SK-N-SH treated with all-trans-retinoic acid at 6 μM for 48 hours (cell line): ENCODE data around the gene CYB5A.

Source experiments
- ATAC-seq: fragments of 200-7000 bp; cut with Tn5 transposase; 3 replicates; pipeline ENCODE4 v1.9.1; 2020; ENCODE audit warnings: mild to moderate bottlenecking, moderate library complexity
- ARNTL ChIP-seq: fragments of 450-650 bp; formaldehyde crosslinking; IDR thresholded peaks from 2 replicates; pipeline ENCODE4 v1.5.0; 2020; ENCODE audit warnings: low read depth, mild to moderate bottlenecking, moderate library complexity, borderline replicate concordance
- CSDC2 ChIP-seq: fragments of 250-450 bp; sonication (Bioruptor Pico); IDR thresholded peaks from 2 replicates; pipeline ENCODE4 v1.5.0; 2020; ENCODE audit warnings: mild to moderate bottlenecking, moderate library complexity
- ESRRG ChIP-seq: fragments of 250-450 bp; sonication (Bioruptor Pico); IDR thresholded peaks from 2 replicates; pipeline ENCODE4 v1.6.1; 2021; ENCODE audit warnings: mild to moderate bottlenecking
- GLIS3 ChIP-seq: fragments of 250-450 bp; sonication (Bioruptor Pico); IDR thresholded peaks from 2 replicates; pipeline ENCODE4 v1.5.0; 2020; ENCODE audit warnings: mild to moderate bottlenecking, moderate library complexity
- ISL1 ChIP-seq: fragments of 250-450 bp; sonication (Bioruptor Pico); IDR thresholded peaks from 2 replicates; pipeline ENCODE4 v2.1.2; 2022; ENCODE audit warnings: mild to moderate bottlenecking, moderate library complexity
- OSR1 ChIP-seq: fragments of 250-450 bp; sonication (Bioruptor Pico); IDR thresholded peaks from 2 replicates; pipeline ENCODE4 v1.8.0; 2022; ENCODE audit warnings: moderate library complexity, mild to moderate bottlenecking, inconsistent platforms
- RARB ChIP-seq: fragments of 250-450 bp; sonication (Bioruptor Pico); IDR thresholded peaks from 2 replicates; pipeline ENCODE4 v1.8.0; 2021; ENCODE audit warnings: mild to moderate bottlenecking, moderate library complexity
- TCF4 ChIP-seq: fragments of 250-450 bp; sonication (Bioruptor Pico); IDR thresholded peaks from 2 replicates; pipeline ENCODE4 v1.8.0; 2021; ENCODE audit warnings: mild to moderate bottlenecking, moderate library complexity, borderline replicate concordance
- TOX ChIP-seq: fragments of 250-450 bp; sonication (Bioruptor Pico); IDR thresholded peaks from 2 replicates; pipeline ENCODE4 v1.8.0; 2021; ENCODE audit warnings: mild to moderate bottlenecking, moderate library complexity, borderline replicate concordance
- ZC3H10 ChIP-seq: fragments of 250-450 bp; sonication (Bioruptor Pico); IDR thresholded peaks from 2 replicates; pipeline ENCODE4 v1.5.1; 2021; ENCODE audit warnings: mild to moderate bottlenecking, moderate library complexity
- ZFP3 ChIP-seq: fragments of 250-450 bp; sonication (Bioruptor Pico); IDR thresholded peaks from 2 replicates; pipeline ENCODE4 v1.5.0; 2020; ENCODE audit warnings: mild to moderate bottlenecking, moderate library complexity
- ZFP30 ChIP-seq: fragments of 450-650 bp; formaldehyde crosslinking; IDR thresholded peaks from 2 replicates; pipeline ENCODE4 v1.5.0; 2022; ENCODE audit warnings: mild to moderate bottlenecking, moderate library complexity
- ZNF565 ChIP-seq: fragments of 450-650 bp; formaldehyde crosslinking; conservative IDR thresholded peaks from 2 replicates; pipeline ENCODE4 v1.5.0; 2020; ENCODE audit warnings: low read depth, mild to moderate bottlenecking, moderate library complexity
- ZNF8 ChIP-seq: fragments of 450-650 bp; formaldehyde crosslinking; IDR thresholded peaks from 2 replicates; pipeline ENCODE4 v1.5.0; 2020; ENCODE audit warnings: mild to moderate bottlenecking, moderate library complexity
- TF ChIP-seq, protein P1 (sequence below): fragments of 250-450 bp; sonication (Bioruptor Pico); IDR thresholded peaks from 2 replicates; pipeline ENCODE4 v1.5.1; 2021; ENCODE audit warnings: mild to moderate bottlenecking, moderate library complexity
- TF ChIP-seq, protein P2 (sequence below): fragments of 250-450 bp; sonication (Bioruptor Pico); IDR thresholded peaks from 2 replicates; pipeline ENCODE4 v1.5.1; 2020; ENCODE audit warnings: low read depth, mild to moderate bottlenecking, moderate library complexity
- TF ChIP-seq, protein P3 (sequence below): fragments of 250-450 bp; sonication (Bioruptor Pico); IDR thresholded peaks from 2 replicates; pipeline ENCODE4 v1.5.0; 2020; ENCODE audit warnings: mild to moderate bottlenecking, moderate library complexity
- TF ChIP-seq, protein P4 (sequence below): fragments of 250-450 bp; sonication (Bioruptor Pico); IDR thresholded peaks from 2 replicates; pipeline ENCODE4 v1.8.0; 2021; ENCODE audit warnings: low read depth, mild to moderate bottlenecking, moderate library complexity, borderline replicate concordance
- TF ChIP-seq, protein P5 (sequence below): fragments of 250-450 bp; sonication (Bioruptor Pico); IDR thresholded peaks from 2 replicates; pipeline ENCODE4 v1.8.0; 2020; ENCODE audit warnings: mild to moderate bottlenecking, moderate library complexity, borderline replicate concordance

Gene CYB5A

DNA sequence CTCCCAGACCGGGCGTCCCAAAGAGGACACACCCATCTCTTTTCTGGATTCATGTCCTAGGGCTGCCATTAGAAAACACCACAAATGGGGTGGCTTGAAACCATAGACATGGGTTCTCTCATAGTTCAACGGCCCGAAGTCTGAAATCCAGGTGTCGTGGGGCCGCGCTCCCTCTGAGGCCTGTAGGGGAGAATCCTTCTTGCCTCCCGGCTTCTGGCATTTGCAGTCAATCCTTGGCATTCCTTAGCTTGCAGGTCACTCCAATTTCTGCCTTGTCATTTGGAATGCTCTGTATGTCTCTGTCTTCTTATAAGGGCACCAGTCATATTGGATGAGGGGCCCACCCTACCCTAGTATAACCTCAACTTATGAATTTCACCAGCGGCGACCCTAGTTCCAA, 65.1 kb downstream of the CYB5A start:
- TF ChIP-seq, protein P1, sequence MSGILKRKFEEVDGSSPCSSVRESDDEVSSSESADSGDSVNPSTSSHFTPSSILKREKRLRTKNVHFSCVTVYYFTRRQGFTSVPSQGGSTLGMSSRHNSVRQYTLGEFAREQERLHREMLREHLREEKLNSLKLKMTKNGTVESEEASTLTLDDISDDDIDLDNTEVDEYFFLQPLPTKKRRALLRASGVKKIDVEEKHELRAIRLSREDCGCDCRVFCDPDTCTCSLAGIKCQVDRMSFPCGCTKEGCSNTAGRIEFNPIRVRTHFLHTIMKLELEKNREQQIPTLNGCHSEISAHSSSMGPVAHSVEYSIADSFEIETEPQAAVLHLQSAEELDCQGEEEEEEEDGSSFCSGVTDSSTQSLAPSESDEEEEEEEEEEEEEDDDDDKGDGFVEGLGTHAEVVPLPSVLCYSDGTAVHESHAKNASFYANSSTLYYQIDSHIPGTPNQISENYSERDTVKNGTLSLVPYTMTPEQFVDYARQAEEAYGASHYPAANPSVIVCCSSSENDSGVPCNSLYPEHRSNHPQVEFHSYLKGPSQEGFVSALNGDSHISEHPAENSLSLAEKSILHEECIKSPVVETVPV (CRISPR knock-in tag): no peak
- TF ChIP-seq ESRRG (CRISPR knock-in tag): no peak
- no peak for TF ChIP-seq TOX (CRISPR knock-in tag)
- TF ChIP-seq ARNTL (CRISPR knock-in tag): no peak
- TF ChIP-seq, protein P2, sequence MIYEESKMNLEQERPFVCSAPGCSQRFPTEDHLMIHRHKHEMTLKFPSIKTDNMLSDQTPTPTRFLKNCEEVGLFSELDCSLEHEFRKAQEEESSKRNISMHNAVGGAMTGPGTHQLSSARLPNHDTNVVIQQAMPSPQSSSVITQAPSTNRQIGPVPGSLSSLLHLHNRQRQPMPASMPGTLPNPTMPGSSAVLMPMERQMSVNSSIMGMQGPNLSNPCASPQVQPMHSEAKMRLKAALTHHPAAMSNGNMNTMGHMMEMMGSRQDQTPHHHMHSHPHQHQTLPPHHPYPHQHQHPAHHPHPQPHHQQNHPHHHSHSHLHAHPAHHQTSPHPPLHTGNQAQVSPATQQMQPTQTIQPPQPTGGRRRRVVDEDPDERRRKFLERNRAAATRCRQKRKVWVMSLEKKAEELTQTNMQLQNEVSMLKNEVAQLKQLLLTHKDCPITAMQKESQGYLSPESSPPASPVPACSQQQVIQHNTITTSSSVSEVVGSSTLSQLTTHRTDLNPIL (CRISPR knock-in tag): no peak
- TF ChIP-seq, protein P3, sequence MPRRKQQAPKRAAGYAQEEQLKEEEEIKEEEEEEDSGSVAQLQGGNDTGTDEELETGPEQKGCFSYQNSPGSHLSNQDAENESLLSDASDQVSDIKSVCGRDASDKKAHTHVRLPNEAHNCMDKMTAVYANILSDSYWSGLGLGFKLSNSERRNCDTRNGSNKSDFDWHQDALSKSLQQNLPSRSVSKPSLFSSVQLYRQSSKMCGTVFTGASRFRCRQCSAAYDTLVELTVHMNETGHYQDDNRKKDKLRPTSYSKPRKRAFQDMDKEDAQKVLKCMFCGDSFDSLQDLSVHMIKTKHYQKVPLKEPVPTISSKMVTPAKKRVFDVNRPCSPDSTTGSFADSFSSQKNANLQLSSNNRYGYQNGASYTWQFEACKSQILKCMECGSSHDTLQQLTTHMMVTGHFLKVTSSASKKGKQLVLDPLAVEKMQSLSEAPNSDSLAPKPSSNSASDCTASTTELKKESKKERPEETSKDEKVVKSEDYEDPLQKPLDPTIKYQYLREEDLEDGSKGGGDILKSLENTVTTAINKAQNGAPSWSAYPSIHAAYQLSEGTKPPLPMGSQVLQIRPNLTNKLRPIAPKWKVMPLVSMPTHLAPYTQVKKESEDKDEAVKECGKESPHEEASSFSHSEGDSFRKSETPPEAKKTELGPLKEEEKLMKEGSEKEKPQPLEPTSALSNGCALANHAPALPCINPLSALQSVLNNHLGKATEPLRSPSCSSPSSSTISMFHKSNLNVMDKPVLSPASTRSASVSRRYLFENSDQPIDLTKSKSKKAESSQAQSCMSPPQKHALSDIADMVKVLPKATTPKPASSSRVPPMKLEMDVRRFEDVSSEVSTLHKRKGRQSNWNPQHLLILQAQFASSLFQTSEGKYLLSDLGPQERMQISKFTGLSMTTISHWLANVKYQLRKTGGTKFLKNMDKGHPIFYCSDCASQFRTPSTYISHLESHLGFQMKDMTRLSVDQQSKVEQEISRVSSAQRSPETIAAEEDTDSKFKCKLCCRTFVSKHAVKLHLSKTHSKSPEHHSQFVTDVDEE (CRISPR knock-in tag): no peak
- no peak for TF ChIP-seq ZC3H10 (CRISPR knock-in tag)
- TF ChIP-seq RARB: no peak
- no peak for ATAC-seq

DNA sequence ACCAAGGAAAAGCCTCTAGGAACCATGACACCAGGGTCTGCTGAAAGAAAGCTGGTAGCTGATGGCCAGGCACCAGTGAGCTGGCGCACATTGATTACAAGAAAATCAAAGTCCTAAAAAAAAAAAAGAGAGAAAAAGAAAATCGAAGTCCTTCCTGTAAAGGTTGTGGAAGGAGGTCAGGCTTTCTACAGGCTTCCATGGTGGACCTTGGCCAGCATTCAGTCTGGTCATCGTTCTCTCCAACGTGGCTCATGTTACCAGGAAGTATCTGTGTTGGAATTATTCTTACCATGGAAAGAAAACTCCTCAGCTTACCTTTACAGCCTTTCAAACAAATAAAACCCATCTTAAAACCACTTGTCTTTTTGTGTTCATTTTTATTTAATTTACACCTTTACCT, 65.6 kb downstream of the CYB5A start:
- no peak for ATAC-seq
- TF ChIP-seq ZNF8 (CRISPR knock-in tag) (no peak), ARNTL (CRISPR knock-in tag) (no peak), CSDC2 (CRISPR knock-in tag) (no peak), ZC3H10 (CRISPR knock-in tag) (no peak), ZFP30 (CRISPR knock-in tag) (no peak), GLIS3 (CRISPR knock-in tag) (no peak), OSR1 (CRISPR knock-in tag) (no peak), ISL1 (CRISPR knock-in tag) (no peak), ZFP3 (CRISPR knock-in tag) (no peak), ESRRG (CRISPR knock-in tag) (no peak), TOX (CRISPR knock-in tag) (no peak), TCF4 (no peak), ZNF565 (no peak)
- TF ChIP-seq, protein P2 (CRISPR knock-in tag): no peak
- TF ChIP-seq, protein P3 (CRISPR knock-in tag): no peak
- TF ChIP-seq, protein P4, sequence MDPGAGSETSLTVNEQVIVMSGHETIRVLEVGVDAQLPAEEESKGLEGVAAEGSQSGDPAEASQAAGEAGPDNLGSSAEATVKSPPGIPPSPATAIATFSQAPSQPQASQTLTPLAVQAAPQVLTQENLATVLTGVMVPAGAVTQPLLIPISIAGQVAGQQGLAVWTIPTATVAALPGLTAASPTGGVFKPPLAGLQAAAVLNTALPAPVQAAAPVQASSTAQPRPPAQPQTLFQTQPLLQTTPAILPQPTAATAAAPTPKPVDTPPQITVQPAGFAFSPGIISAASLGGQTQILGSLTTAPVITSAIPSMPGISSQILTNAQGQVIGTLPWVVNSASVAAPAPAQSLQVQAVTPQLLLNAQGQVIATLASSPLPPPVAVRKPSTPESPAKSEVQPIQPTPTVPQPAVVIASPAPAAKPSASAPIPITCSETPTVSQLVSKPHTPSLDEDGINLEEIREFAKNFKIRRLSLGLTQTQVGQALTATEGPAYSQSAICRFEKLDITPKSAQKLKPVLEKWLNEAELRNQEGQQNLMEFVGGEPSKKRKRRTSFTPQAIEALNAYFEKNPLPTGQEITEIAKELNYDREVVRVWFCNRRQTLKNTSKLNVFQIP (CRISPR knock-in tag): no peak
- TF ChIP-seq, protein P5, sequence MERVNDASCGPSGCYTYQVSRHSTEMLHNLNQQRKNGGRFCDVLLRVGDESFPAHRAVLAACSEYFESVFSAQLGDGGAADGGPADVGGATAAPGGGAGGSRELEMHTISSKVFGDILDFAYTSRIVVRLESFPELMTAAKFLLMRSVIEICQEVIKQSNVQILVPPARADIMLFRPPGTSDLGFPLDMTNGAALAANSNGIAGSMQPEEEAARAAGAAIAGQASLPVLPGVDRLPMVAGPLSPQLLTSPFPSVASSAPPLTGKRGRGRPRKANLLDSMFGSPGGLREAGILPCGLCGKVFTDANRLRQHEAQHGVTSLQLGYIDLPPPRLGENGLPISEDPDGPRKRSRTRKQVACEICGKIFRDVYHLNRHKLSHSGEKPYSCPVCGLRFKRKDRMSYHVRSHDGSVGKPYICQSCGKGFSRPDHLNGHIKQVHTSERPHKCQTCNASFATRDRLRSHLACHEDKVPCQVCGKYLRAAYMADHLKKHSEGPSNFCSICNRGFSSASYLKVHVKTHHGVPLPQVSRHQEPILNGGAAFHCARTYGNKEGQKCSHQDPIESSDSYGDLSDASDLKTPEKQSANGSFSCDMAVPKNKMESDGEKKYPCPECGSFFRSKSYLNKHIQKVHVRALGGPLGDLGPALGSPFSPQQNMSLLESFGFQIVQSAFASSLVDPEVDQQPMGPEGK: no peak
- TF ChIP-seq, protein P1 (CRISPR knock-in tag): no peak
- TF ChIP-seq, all 23 proteins: peak for 0
